Endothelial cell of umbilical vein (primary cell): Measurements from ENCODE around the gene MESP2. TPM values are rescaled to one million over a fixed set of nuclear protein-coding genes. Genes with fewer than 3 reads are reported as not detected.
A peak's percentile ranks its signal among the peaks of the same experiment; 100 is the strongest.

ENCODE experiments used
- BruUV-seq: library from RNA; stranded (reverse); fragments of 400-500 nt; replicated peaks from 2 replicates; lab custom pipeline; 2021; lab: Mats Ljungman, UMichigan
- CTCF ChIA-PET: fragments of 300-600, 350-600 bp; sonication (Branson Sonifier 250); formaldehyde crosslinking; loops from one replicate; lab custom pipeline; 2021; ENCODE audit warnings: antibody characterized with exemption, inconsistent platforms; lab: Charles Lee
- POLR2A ChIA-PET: fragments of 300-600, 350-600 bp; sonication (Branson Sonifier 250); formaldehyde crosslinking; loops from one replicate; lab custom pipeline; 2021; ENCODE audit warnings: antibody characterized with exemption, inconsistent platforms; lab: Charles Lee
- DNase-seq: peaks from one replicate; pipeline ENCODE4 v3.0.0-alpha.2; 2011; ENCODE audit warnings: low read depth, low spot score
- FAIRE-seq: peaks from 2 replicates; lab custom pipeline; 2011; peaks lifted over from hg19 to GRCh38; lab: Jason Lieb, UNC
- H2AFZ ChIP-seq: 2 replicates; pipeline ENCODE4 v1.6.0; 2012; ENCODE audit warnings: low read depth, low read length, control low read depth, inconsistent platforms
- H3K27ac ChIP-seq: 2 replicates; pipeline ENCODE4 v1.5.1; 2011; ENCODE audit warnings: low read depth, mild to moderate bottlenecking, control low read depth, low read length, moderate library complexity; ENCODE audit not compliant: insufficient read depth
- H3K27me3 ChIP-seq, 2 experiments: 2 replicates each; pipeline versions ENCODE4 v1.6.0 to v1.6.1; 2011; ENCODE audit warnings: low read length in 2 of 2, mixed read lengths in 1 of 2; ENCODE audit not compliant: control insufficient read depth in 2 of 2, insufficient read depth in 2 of 2
- H3K36me3 ChIP-seq, 2 experiments: 2 replicates in 1 of 2; 3 replicates in 1 of 2; pipeline ENCODE4 v1.5.1; 2011; ENCODE audit warnings: low read length in 2 of 2, mild to moderate bottlenecking in 1 of 2, moderate library complexity in 1 of 2; ENCODE audit not compliant: control insufficient read depth in 2 of 2, insufficient read depth in 2 of 2; ENCODE audit errors: extremely low read depth in 1 of 2
- H3K4me1 ChIP-seq: 3 replicates; pipeline ENCODE4 v1.5.1; 2011; ENCODE audit warnings: mild to moderate bottlenecking, low read length; ENCODE audit not compliant: control insufficient read depth, insufficient read depth; ENCODE audit errors: extremely low read depth
- H3K4me2 ChIP-seq: 2 replicates; pipeline ENCODE4 v1.6.1; 2011; ENCODE audit warnings: low read length, control low read depth, mixed read lengths; ENCODE audit not compliant: insufficient read depth
- H3K4me3 ChIP-seq, 3 experiments: fragments of 200-600 bp in 1 of 3; sonication (generic), shearing (Covaris generic) in 1 of 3; replicated peaks in 1 of 3; 2 replicates each; pipeline ENCODE4 v1.5.1; 2011 to 2016; ENCODE audit warnings: control low read depth in 3 of 3, low read length in 3 of 3, mild to moderate bottlenecking in 2 of 3, inconsistent platforms in 1 of 3, low read depth in 1 of 3, moderate library complexity in 1 of 3; ENCODE audit not compliant: insufficient read depth in 1 of 3
- H3K79me2 ChIP-seq: 2 replicates; pipeline ENCODE4 v1.6.0; 2012; ENCODE audit warnings: low read length, inconsistent platforms; ENCODE audit not compliant: control insufficient read depth, insufficient read depth
- H3K9ac ChIP-seq: replicated peaks from 2 replicates; pipeline ENCODE3; 2011; ENCODE audit warnings: low read length, control low read depth; ENCODE audit not compliant: insufficient read depth; ENCODE audit errors: extremely low read depth
- H3K9me1 ChIP-seq: replicated peaks from 3 replicates; pipeline ENCODE4 v1.6.0; 2011; ENCODE audit warnings: mild to moderate bottlenecking, low read length; ENCODE audit not compliant: control insufficient read depth, insufficient read depth; ENCODE audit errors: extremely low read depth
- H3K9me3 ChIP-seq: replicated peaks from 2 replicates; pipeline ENCODE4 v1.5.1; 2012; ENCODE audit warnings: low read length, inconsistent platforms; ENCODE audit not compliant: control insufficient read depth, insufficient read depth
- H4K20me1 ChIP-seq: replicated peaks from 2 replicates; pipeline ENCODE3; 2011; ENCODE audit warnings: mild to moderate bottlenecking, low read length; ENCODE audit not compliant: control insufficient read depth, insufficient read depth; ENCODE audit errors: extremely low read depth
- EZH2 ChIP-seq: IDR thresholded peaks from 2 replicates; pipeline ENCODE4 v1.6.1; 2012; ENCODE audit warnings: borderline replicate concordance, low read depth, mild to moderate bottlenecking, moderate library complexity, low read length, inconsistent platforms; ENCODE audit not compliant: severe bottlenecking
- FOS ChIP-seq: IDR thresholded peaks from 2 replicates; pipeline ENCODE4 v1.6.1; 2011; ENCODE audit warnings: mild to moderate bottlenecking, low read length, moderate library complexity, borderline replicate concordance; ENCODE audit not compliant: insufficient read depth
- GATA2 ChIP-seq: IDR thresholded peaks from 2 replicates; pipeline ENCODE4 v1.7.0; 2011; ENCODE audit warnings: low read depth, mild to moderate bottlenecking, moderate library complexity, mixed read lengths, low read length; ENCODE audit not compliant: insufficient read length, insufficient read depth
- JUN ChIP-seq: IDR thresholded peaks from 2 replicates; pipeline ENCODE4 v1.6.1; 2011; ENCODE audit warnings: borderline replicate concordance, low read depth; ENCODE audit not compliant: insufficient read length, insufficient read depth
- MAX ChIP-seq: IDR thresholded peaks from 2 replicates; pipeline ENCODE4 v1.6.1; 2011; ENCODE audit not compliant: insufficient read depth, insufficient read length
- MYC ChIP-seq: IDR thresholded peaks from one replicate; pipeline ENCODE4 v1.6.1; 2011; ENCODE audit warnings: mild to moderate bottlenecking, low read depth, low read length
- POLR2A ChIP-seq: IDR thresholded peaks from 2 replicates; pipeline ENCODE4 v1.6.1; 2012; ENCODE audit warnings: low read depth, mild to moderate bottlenecking, control low read depth, low read length
- POLR2AphosphoS5 ChIP-seq: IDR thresholded peaks from 2 replicates; pipeline ENCODE4 v1.6.1; 2012; ENCODE audit warnings: low read depth, mild to moderate bottlenecking, control low read depth, low read length, moderate library complexity; ENCODE audit not compliant: insufficient read depth
- dilution Hi-C: fragments of 300-500 bp; cut with MboI; formaldehyde crosslinking; loops from one replicate; pipeline ENCODE4 v1.15.0; 2019; ENCODE audit warnings: low sequenced_read_pairs; ENCODE audit not compliant: extremely low pct_ligation_motif_present
- intact Hi-C: fragments of 100-400 bp; cut with micrococcal nuclease; formaldehyde crosslinking; loops from one replicate; pipeline ENCODE4 v1.10.0; 2022
- polyA plus RNA-seq, 4 experiments: library from polyadenylated mRNA; depleted of rRNA in 3 of 4; stranded (reverse) in 3 of 4; unstranded in 1 of 4; fragments of >200 nt; gene quantifications; 2 replicates each; pipeline versions ENCODE4 v1.2.1 to v1.2.3, GENCODE V29; 2011 to 2012; ENCODE audit warnings: missing spikeins in 1 of 4
- total RNA-seq: library from RNA; stranded (reverse); gene quantifications from 2 replicates; pipeline ENCODE4 v1.2.3, GENCODE V29; 2021
- TF ChIP-seq, protein P1 (sequence below), 2 donors: IDR thresholded peaks; 1 replicate in 1 of 2; 2 replicates in 1 of 2; pipeline ENCODE4 v1.5.1; 2011; ENCODE audit warnings: low read length in 2 of 2, mild to moderate bottlenecking in 2 of 2, moderate library complexity in 2 of 2, control low read depth in 1 of 2, inconsistent platforms in 1 of 2, low read depth in 1 of 2; ENCODE audit not compliant: insufficient read depth in 1 of 2; ENCODE audit errors: extremely low read depth in 1 of 2

Gene MESP2
- total and polyA plus RNA-seq, 2 donors (not counting 3 experiments of a cell fraction or from before 2014, with no cell fraction given), result 0.42 to 0.43 TPM

DNA sequence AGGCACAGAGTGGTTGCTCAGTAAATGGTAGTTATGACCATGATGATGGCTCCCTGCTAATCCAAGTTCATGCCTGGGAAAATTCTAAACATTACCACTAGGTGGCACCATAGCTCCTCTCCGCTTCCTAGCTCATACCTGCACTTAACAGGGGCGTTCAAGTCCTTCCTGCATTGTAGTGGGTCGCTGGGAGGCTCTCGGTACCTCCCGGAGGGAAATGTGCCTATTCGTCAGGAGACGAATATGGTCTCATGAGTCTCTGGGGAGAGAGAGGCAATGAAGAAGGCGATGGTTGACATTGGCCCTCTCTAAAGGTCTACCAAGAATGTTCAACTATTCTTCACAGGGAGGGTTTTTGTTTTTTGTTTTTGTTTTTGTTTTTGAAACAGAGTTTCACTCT, 36.0 kb upstream of the MESP2 start:
- Histone ChIP-seq H2AFZ (peak overlapping the region; percentile 47), H3K4me3 (no peak overlapping the region), H3K9me3 (no peaks in the 10 kb centered on the region), H3K36me3 (no peaks in the 10 kb centered on the region), H3K27me3 (peaks cover 3 to 4% of the 10 kb centered on the region in 2 experiments), H3K79me2 (no peaks in the 10 kb centered on the region), H4K20me1 (no peaks in the 10 kb centered on the region), H3K27ac (no peak overlapping the region), H3K4me1 (no peaks in the 10 kb centered on the region), H3K4me2 (no peak overlapping the region), H3K9me1 (no peaks in the 10 kb centered on the region), H3K9ac (no peak overlapping the region)
- BruUV-seq, result no TSS peak
- dilution Hi-C loops (no loop called here), intact Hi-C loops (loop anchor here (1.0 kb wide), 5 partner anchors 20 to 347 kb away; no protein-coding TSS in a partner anchor)
- FAIRE-seq (peak; percentile 94), DNase-seq (peak; percentile 86)
- ChIA-PET CTCF (interaction anchor here (0.5 to 3.1 kb wide), 41 partner anchors 9 to 481 kb away, joined by 3 to 99 read pairs (median 6); partner anchors contain the start of genes AP3S2, ARPIN and MESP1), POLR2A (no interaction called here)
- TF ChIP-seq, protein P1, sequence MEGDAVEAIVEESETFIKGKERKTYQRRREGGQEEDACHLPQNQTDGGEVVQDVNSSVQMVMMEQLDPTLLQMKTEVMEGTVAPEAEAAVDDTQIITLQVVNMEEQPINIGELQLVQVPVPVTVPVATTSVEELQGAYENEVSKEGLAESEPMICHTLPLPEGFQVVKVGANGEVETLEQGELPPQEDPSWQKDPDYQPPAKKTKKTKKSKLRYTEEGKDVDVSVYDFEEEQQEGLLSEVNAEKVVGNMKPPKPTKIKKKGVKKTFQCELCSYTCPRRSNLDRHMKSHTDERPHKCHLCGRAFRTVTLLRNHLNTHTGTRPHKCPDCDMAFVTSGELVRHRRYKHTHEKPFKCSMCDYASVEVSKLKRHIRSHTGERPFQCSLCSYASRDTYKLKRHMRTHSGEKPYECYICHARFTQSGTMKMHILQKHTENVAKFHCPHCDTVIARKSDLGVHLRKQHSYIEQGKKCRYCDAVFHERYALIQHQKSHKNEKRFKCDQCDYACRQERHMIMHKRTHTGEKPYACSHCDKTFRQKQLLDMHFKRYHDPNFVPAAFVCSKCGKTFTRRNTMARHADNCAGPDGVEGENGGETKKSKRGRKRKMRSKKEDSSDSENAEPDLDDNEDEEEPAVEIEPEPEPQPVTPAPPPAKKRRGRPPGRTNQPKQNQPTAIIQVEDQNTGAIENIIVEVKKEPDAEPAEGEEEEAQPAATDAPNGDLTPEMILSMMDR (IDR thresholded peaks at IDR 0.05; ENCODE audit: extremely low read depth in 1 of 2, insufficient read depth in 1 of 2, low read depth in 1 of 2, low read length in 2 of 2), result peak; percentile 75 to 77
- no peak for TF ChIP-seq EZH2

DNA sequence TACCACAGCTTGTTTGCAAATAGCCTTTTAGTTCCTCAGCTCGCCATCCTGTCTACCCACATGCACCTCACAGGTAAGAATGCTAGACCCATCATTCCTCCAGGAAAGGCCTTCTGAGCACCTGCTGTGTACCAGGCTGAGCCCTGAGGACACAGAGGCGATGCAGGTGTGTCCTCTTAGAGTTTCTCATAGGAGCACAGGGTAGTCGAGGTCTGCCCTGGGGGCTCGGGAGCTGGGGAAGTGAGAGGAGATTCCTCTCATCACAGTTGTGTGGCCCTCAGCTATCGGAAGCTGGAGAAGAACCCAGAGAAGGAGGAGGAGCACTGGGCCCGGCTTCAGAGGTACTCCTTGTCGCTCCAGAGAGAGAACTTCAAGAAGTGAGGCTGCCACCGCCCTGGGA, 33.1 kb upstream of the MESP2 start:
- no peak overlapping the region for H3K27ac ChIP-seq
- H3K27me3 ChIP-seq, result peaks cover 3 to 5% of the 10 kb centered on the region in 2 experiments
- no peaks in the 10 kb centered on the region for H4K20me1 ChIP-seq
- TF ChIP-seq FOS (no peak), MYC (no peak), POLR2AphosphoS5 (no peak), POLR2A (no peak), GATA2 (no peak), EZH2 (no peak), MAX (no peak), JUN (no peak)
- TF ChIP-seq, protein P1 (IDR thresholded peaks at IDR 0.05; ENCODE audit: extremely low read depth in 1 of 2, insufficient read depth in 1 of 2, low read depth in 1 of 2, low read length in 2 of 2), result no peak
- dilution Hi-C loops, result no loop called here
- H3K4me2 ChIP-seq, result no peak overlapping the region
- no peaks in the 10 kb centered on the region for H3K9me3 ChIP-seq
- H3K9ac ChIP-seq, result no peak overlapping the region
- ChIA-PET CTCF (interaction anchor here (0.7 to 1.9 kb wide), 3 partner anchors 18 to 145 kb away, joined by 3 to 5 read pairs (median 3); no protein-coding TSS in a partner anchor), POLR2A (no interaction called here)
- no TSS peak for BruUV-seq
- no peaks in the 10 kb centered on the region for H3K9me1 ChIP-seq
- no peak overlapping the region for H3K4me3 ChIP-seq
- H3K36me3 ChIP-seq, result no peaks in the 10 kb centered on the region
- no peaks in the 10 kb centered on the region for H3K4me1 ChIP-seq
- no peaks in the 10 kb centered on the region for H3K79me2 ChIP-seq
- FAIRE-seq (no peak), DNase-seq (no peak)
- no peak overlapping the region for H2AFZ ChIP-seq
- intact Hi-C loops, result no loop called here
